Anterior cingulate cortex (tissue), 58 donors: ENCODE data around the gene EVL.

Source experiments
- DNase-seq, 58 donors: peaks; one replicate each; lab custom pipeline; 2025; lab: John Stamatoyannopoulos, UW

The EVL gene

DNA sequence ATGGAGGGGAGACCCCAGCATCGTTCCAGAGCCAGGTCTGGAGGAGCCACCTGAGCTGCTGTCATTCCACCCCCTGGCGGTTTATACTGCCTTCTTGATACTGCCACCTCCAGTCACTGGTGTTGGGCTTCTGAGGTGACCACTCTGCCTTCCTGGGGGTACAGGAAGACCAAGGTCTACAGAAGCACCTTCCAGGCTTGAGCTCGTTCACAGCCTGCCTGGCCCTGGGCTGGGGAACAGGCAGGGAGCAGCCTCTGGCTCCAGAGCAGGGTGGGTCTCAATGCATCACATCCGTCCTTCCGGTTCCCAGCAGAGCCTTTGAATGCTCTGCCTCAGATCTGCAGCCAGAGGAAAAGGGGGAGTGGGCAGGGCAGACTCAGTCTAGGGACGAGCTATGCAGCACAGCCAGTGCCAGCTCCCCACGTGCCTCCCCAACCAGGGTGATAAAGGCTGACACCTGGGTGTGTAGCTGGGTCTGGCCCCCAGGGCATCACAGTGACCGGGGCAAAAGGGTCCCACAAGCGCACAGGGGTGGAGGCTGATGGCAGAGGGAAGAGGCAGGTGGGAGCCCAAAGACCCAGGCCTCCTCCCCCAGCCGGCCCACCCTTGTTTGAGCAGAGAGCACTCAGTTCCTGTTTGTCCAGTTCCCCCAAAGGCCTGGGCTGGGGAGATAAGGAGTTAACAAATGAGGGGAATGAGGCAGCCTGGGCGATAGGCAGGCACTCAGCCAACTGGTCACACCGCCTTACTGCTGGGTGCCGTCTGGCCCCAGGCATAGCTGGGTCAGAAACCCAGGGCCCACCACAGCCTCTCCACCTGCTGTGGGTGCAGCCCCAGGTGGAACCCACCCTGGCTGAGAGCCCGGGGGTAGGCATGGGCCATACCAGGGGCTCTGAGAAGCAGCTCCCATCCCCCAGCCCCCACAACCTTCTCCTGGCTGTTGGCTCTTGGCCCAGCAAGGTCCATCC is 77.1 kb downstream of the EVL start:
- DNase-seq: no peak

DNA sequence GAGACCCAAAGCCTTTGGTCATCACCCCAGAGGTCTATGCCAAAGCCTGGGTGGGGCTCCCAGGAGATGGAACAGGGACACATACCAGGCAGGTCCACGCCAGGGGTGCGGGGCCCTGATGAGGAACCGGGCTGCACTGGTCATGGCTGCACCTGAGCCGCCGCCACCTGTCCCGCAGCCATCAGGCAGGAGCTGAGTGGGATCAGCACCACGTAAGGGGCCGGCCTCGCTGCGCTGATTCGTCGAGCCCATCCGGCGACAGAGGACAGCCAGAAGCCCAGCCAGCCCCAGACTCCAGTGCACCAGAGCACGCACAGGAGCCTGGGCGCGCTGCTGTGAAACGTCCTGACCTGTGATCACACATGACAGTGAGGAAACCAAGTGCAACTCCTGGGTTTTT is 78.3 kb downstream of the EVL start:
- no peak for DNase-seq

DNA sequence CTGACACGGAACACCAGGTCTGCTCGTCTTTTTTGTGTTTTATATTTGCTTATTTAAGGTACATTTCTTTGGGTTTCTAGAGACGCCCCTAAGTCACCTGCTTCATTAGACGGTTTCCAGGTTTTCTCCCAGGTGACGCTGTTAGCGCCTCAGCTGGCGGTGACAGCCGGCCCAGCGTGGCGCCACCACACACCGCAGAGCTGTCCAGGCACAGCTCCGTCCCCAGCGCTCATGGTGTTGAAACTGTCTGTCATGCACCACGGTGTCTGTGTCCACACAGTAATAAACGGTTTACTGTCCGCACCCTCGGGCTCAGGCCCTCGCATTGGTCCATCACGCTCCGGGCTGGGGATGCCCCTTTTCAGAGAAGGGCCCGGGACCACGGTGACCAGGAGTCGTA is 78.7 kb downstream of the EVL start:
- DNase-seq: no peak

DNA sequence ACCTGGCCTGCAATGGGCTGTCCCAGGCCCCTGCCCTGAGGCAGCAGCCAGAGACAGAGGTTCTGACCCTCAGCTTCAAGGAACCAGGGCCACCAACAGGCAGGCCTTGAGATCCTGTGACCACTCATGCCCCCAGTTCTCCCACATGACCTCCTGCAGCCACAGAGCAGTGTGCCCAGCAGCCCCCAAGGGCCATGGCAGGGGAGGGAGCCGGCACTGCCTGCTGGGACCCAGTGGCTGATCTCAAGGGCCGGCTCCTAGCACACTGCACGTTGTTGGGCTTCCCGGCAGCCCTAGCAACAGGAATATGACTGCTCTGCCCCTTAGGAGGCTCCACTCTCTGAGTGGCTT is 79.4 kb downstream of the EVL start:
- DNase-seq: no peak

GRCh38 chr14:100144996-100145646 is 79.9 kb downstream of the EVL start:
- DNase-seq: no peak

GRCh38 chr14:100145682-100146464 is 80.7 kb downstream of the EVL start:
- DNase-seq: no peak

- no peak for DNase-seq
Observed at GRCh38 chr14:100146531-100147091, 81.4 kb downstream of the EVL start.

DNA sequence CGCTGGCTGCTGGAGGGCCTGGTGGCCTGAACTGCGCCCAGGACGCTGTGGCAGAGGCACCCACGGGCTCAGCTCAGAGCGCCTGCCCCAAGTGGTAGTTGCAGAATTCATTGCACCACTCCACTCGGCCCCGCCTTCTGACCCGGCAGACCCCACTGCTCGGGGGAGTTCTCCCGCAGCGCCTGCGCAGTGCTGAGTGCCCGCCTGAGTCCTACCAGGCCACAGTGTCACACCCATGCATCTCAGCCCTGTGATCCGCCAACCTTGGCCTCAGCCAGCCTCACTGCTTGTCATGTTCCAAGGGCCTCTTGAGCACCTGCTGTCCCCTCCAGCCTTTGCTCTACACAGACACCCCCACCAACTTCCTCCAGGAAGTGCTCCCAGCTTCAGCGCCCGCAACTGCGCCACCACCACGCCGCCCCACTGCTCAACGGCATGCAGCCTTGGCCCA is 82.0 kb downstream of the EVL start:
- DNase-seq: no peak

GRCh38 chr14:100147691-100148464 is 82.7 kb downstream of the EVL start:
- DNase-seq: peak in 1 of 58 donors; percentile 33

- no peak for DNase-seq
Observed at GRCh38 chr14:100148837-100149731, 83.9 kb downstream of the EVL start.

DNA sequence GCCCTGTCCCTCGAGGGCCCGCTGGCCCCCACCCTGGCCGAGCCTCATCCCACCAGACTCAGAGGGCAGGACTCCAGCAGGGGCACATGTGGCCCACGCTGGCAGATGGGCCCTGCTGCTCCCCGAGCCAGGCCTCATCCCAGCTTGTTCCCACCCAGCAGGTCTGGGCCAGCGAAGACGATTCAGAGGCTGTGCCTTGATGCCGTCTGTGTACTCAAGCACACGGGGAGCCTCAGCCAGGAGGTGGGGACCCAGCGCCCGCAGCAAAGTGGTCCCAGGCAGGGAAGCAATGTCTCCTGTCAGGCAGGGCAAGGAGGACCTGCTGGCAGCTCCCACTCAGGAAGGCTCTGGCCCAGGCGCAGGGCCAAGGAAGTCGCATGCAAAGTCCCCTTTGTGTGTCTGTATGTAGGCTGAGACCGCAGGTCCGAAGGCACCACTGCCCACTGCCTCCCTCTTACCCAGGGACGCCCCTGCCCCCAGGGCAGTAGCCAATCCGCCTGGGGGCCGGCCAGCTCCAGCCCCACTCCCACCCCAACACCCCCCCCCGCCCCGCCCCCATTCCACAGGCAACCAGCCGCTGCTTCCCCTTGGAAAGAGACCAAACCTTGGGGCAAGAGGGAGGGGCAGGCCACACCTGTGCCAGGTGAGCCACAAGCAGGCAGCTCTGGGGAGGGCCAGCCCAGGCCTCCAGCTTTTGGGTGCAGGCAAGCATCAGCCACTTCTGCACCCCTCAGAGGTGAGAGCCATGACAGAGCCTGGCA is 84.8 kb downstream of the EVL start:
- DNase-seq: no peak

- peak in 1 of 58 donors; percentile 30 for DNase-seq
Observed at GRCh38 chr14:100150932-100151587, 85.8 kb downstream of the EVL start.

- no peak for DNase-seq
Observed at GRCh38 chr14:100152091-100152490, 86.9 kb downstream of the EVL start.

DNA sequence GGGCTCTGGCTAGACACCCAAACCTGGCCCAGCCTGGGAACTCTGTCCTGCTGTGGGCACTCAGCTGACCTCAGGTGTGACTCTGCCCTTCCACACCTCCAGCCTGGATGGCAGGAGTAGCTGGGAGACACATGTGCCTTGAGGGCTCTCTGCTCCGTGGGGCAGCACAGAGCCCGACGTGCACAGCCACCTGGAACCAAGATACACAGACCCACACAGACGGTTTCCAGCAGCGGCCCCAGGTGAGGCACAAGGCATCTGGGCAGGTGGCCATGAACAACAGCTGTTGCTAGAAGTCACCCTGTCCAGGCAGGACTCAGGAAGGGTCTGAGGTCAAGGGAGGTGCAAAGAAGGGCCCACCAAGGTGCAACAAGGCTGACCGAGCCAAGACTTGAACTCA is 88.3 kb downstream of the EVL start:
- no peak for DNase-seq

- no peak for DNase-seq
Observed at GRCh38 chr14:100155049-100155621, 89.9 kb downstream of the EVL start.

- no peak for DNase-seq
Observed at GRCh38 chr14:100155756-100156616, 90.8 kb downstream of the EVL start.
